Measurements from ENCODE around the gene ACOT9. TPM values are rescaled to one million over a fixed set of nuclear protein-coding genes. Genes with fewer than 3 reads are reported as not detected.
"Not testable (repeated sequence)": the region's sequence is repeated elsewhere in the genome, so short reads cannot be mapped to it uniquely, and the experiment has no call there.

Gene ACOT9
- total RNA-seq, 1 donor from 2014 or later, result 66.4 TPM

DNA sequence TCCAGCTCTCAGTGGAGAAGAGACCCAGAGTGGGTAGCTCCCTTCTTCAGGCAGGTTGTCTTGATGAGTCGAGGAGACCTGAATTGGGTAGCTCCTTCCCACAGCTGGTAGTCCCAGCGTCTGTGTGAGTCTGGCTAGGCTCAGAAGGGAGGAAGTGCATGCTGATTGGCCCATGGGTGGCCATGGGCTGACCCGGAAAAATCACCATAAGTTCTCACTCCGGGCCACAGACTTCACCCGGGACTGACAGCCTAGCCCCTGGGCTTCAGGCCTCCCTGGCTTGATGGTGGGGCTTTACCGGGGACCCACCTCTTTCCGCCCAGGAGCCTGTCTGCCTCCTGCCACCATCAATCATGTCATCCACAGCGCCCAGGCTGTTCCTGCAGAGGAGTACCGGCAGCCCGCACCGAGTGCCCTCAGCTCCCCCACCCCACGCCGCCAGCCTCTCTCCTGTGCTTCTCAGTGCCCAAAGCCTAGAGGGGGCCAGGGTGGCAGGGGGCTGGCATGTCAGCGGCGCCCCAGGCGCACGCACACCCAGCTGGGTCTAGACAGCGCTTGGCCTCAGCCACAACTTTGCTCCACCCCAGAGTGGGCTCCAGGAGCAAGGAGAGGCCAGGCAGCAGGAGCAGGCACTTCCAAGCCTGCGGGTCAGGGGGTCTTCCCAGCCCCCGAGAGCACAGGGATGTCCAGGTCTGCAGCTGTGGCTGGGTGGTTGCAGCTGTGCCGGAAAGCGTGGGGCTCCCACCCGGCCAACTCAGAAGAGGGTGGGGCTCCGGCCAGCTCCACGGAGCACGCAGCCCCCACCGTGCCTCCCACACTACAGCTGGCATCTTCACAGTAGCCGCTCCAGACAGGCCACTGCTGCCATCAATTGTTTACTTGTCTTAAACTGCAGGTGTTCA, 23.8 kb upstream of the ACOT9 start:
- DNase-seq (ENCODE audit: low read depth in 2 of 2), result no peak

DNA sequence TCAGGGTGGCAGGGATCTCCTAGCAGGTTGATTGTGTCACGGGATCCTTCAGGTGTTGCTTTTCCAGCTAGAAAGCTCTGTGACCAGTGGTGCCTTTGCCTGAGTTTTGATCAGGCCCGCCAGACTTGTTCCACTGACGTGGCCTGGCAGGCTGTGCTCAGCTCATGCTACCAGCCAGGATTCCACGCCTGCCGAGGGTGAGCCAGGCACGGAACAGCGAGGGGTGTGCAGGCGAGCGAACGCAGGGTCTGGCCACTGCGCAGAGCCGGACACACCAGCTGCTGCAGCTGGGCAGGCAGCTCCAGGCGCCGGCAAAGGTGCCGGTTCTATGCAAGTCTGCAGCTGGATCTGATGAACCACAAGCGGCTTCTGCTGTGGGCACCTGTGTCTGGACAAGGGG, 22.8 kb upstream of the ACOT9 start:
- DNase-seq (ENCODE audit: low read depth in 2 of 2), result no peak

DNA sequence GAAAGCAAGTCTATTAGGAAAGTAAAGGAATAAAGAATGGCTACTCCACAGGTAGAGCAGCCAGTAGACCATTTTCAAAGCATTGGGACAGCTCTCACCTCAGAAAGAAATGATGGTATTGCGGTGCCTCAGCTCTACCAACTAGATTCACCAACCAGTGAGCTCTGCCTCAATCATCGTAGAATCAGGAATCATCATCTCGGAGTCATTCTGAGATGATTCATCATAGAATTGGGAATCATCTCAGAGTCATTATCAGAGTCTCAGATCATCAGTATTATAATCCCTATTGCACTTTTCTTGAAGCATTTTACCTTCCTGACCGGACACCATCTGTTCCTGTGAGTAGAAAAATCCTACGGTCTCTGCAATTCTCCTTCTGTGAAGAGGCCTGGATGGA, 22.4 kb upstream of the ACOT9 start:
- DNase-seq (ENCODE audit: low read depth in 2 of 2), result no peak

DNA sequence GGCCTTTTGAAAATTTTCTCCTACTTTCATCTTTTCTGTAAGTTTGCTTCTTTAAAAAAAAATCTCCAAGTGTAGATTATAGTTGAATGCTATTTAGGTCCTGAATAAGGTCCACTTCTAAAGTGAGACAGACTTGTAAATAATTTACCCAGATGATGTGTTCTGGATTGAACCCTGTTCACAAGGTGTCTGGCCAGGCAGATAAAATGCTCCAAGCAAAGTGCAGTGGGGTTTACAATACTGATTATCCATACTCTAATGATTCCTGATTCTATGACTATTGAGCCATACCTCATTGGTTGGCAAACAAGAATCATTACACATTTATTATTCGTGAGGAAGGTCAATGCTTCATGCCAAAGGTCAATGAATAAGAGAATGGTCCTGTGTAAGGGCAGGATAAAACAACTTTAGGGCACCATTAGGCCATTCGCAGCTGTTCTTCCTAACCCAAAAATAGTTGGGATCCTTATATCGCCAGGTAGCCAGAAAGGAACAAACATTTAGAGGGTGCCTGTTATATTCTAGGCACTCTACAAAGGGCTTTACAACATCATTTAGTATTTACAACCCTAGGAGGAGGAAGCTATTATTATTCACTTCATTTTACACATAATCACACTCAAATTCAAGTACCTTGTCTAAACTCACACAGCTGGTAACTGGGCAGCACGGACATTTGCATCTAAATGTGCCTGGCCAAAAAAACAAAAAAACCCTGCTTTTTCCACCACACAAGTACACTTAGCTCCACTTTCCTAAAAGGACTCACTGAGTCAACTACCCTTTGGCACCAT, 21.3 kb upstream of the ACOT9 start:
- DNase-seq (ENCODE audit: low read depth in 2 of 2), result no peak

DNA sequence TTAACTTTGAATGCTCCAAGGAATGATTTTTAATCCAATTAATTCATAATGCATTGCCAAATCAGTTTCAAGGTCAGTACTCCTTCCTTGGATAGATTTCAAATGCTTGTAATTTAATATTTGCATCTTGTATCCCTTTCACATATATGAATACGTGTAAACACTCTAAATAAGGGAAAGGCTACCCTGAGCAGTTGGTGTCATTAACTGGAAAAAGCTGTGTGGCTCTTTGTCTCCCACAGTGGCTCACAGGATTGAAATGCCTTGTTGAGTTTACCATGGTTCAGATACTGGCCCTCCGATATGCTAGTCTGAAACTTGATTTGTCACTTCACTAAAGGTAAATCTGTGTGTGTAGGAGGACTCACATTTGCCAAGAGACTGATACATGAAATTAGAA, 16.7 kb upstream of the ACOT9 start:
- DNase-seq (ENCODE audit: low read depth in 2 of 2), result no peak

DNA sequence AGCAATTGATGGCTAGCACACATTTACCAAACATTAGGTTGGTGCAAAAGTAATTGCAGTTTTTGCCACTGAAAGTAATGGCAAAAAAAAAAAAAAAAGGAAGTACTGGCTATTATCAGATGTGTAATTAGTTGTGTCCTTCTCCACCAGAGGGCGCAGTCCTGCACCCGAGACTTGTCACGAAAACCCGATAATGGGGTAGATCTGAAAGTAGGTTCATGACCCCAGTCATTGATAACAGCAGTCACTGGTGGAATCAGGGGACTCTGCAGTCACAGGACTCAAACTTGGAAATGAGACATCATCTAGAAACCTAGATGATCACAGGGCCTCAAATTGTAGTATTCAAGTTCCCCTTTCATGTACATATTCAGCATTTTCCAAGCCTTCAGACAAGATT, 13.1 kb upstream of the ACOT9 start:
- peak in 1 of 2 donors; percentile 64 for DNase-seq (ENCODE audit: low read depth in 2 of 2)

DNA sequence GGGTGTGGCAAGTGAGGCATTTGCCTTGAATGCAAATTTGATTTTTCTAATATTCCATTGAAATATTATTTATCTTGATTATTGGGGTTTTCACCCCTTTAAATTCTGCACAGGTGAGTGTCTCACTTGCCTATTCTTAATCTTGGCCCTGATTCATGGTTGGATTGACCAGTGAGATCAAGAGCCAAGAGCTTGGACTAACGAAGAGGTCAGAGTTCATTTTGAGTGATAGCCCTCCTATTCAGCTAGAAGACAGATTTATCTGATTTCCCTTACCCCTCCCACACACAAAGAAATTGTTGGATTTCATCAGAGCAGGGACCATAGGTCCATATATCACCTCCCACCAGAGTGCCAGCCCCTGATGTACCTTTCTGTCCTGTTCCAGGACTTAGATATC, 11.6 kb upstream of the ACOT9 start:
- DNase-seq (ENCODE audit: low read depth in 2 of 2), result no peak

DNA sequence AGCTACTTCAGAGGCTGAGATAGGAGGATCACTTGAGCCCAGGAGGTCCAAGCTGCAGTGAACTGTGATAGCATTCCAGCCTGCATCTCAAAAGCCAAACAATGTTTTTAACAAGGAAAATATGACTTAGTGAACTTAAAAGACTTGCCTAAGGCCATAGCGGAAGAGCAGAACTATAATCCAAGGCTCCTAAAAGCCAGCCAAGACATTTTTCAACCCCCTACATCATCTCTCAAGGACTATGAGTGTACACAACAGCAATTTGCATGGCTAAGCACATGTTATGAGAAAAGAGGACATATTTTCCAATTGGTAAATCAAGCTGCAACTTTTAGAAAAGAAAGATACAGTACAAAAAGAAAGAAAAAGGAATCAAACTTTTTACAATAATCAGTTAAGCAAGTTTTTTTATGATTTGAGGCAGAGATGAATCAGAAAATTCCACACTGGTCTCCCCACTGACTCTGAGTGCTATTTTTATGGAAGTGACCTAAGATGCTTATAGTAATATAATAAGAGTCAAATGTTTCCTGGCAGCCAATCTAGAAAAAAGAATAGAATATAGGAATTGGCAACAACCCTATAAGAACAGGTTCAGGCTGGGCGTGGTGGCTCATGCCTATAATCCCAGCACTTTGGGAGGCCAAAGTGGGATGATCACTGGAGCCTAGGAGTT, 9.8 kb upstream of the ACOT9 start:
- peak in 1 of 2 donors; percentile 61 for DNase-seq (ENCODE audit: low read depth in 2 of 2)

DNA sequence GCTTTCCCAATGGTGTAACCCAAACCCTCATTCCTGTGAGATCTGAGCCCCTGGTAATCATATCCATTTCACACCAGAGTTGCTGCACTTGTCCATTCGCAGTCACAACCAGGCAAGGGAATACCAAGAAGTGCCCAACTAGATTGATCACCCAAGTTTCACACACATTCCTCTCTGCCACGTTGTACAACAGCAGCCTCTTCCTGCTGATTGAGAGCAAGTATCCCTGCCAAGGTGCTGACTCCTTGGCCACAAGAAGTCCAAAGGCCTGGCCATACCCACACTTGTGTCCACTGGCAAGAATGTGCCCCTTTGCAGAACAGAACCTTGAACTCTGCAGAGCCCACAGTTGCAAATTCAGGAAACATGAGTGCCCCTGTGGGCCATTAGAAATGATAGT, 6.5 kb upstream of the ACOT9 start:
- no peak for DNase-seq (ENCODE audit: low read depth in 2 of 2)

DNA sequence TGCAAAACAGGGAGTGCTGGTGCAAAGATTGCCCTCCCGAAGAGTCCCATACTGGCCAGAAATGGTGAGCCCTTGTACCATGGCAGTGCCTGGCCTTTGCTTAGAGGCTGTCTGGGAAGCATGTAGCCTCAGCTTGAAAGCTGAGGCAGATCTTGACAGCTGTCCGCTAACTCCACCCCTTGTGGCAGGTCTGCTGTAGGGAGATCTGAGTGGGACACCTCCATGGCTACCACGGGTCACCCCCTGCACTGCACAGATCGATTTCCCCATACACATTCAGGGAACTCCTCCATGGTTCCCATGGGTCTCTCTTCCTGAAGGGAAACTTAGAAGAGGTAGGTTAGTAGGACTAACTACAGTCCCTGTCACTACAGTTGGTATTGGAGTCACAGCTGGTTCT, 6.1 kb upstream of the ACOT9 start:
- no peak for DNase-seq (ENCODE audit: low read depth in 2 of 2)

DNA sequence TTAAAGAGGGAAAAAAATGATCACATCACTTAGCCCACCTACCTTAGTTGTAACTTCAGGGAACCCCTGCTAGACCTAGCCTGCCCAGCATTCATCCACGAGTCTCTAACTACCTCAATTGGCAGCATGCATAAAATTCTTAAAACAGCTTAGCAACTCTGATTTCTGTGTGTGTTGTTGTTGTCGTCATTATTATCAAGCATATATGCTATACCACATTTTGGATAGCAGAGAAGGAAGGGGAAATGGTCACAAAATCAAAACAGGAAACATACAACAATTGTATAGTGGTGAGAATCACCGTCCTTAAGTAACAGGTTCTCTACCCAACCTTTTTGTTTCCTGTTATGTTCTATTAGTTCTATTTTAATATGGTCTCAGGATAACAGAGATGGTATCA, 2.7 kb upstream of the ACOT9 start:
- peak; percentile 81 to 86 for DNase-seq (ENCODE audit: low read depth in 2 of 2)

DNA sequence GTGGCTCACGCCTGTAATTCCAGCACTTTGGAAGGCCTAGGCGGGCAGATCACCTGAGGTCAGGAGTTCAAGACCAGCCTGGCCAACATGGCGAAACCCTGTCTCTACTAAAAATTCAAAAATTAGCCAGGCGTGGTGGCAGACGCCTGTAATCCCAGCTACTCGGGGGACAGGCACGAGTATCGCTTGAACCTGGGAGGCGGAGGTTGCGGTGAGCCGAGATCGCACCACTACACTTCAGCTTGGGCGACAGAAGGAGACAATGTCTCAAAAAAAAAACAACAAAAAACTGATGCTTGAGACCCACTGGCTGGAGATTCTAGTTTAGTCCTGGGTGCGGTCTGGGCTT, 521 bp upstream of the ACOT9 start:
- not testable (repeated sequence) for DNase-seq (ENCODE audit: low read depth in 2 of 2)

DNA sequence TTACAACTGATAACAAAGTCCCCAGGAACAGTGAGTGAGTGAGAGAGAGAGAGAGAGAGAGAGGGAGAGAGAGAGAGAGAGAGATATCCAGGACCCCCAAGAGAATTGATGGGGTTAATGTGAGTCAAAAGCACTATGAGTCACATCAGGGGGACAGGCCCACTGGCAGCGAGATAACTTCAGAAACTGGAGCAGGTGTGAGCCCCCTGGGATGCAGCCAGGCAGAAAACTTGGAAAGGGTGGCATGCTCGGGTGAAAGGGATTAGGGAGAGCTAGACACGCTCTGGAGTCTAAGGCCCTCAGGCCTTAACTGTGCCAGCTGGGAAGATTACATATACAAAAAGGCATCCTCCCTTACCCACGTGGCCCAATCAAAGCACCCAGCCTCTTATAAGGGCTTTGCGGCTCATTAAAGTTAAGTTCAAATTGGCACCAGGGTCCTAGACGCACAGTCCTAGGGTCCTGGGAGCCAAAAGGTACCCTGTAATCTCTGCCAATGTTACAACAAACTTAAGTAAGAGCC, 841 bp downstream of the ACOT9 start:
- DNase-seq (ENCODE audit: low read depth in 2 of 2), result peak in 1 of 2 donors; percentile 62

DNA sequence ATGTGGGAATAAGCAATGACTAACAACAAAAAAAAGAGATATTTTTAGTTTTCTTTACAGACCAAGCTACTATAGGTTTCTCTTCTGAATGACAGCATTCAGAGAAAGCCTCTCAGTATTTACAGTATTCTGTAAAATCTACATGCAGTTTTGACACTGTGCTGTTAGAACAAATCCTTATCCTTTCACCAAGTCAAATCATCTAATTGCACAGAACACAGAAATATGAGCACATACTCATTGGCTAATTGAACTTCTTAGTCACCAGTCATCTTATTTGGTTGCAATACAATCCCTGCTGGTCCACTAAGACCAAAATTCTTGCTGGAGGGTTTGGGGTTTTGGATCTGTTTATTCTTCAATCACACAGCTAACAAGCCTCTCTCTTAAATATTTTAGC, 5.7 kb downstream of the ACOT9 start:
- no peak for DNase-seq (ENCODE audit: low read depth in 2 of 2)

DNA sequence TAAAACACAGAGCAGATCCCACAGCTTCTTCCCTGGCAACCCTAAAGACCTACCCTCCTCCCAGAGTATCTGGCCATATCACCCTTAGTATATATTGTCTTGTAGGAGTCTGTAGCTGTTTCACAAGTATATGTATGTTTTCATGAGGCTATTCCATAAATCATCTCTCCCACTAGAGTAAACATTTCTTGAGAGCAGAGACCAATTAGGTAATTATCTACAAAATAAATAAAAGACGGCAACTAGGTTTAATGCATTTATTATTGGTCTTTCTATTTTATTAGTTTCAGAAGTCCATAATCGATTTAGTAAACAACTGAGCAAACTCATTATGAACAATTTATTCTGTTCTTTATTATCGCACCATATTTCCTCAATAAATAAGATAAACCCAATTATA, 7.0 kb downstream of the ACOT9 start:
- no peak for DNase-seq (ENCODE audit: low read depth in 2 of 2)

DNA sequence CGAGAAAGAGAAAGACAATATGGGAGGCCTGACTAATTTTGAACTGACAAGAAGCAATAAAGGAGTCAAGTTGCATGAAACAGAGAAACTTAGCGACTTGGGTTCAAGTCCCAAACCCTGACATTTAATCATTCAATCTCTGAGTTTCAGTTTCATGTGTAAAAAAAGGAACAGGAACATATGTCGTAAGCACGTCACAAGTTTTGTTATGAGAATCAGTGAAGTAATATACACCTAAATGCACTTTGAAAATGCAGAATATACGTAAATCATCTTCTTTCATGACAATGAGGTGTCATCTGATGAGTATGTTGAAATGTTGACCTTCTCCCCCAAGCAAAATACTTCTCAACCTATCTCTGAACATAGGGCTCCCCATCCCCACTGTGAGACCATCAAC, 10.4 kb downstream of the ACOT9 start:
- DNase-seq (ENCODE audit: low read depth in 2 of 2), result no peak

DNA sequence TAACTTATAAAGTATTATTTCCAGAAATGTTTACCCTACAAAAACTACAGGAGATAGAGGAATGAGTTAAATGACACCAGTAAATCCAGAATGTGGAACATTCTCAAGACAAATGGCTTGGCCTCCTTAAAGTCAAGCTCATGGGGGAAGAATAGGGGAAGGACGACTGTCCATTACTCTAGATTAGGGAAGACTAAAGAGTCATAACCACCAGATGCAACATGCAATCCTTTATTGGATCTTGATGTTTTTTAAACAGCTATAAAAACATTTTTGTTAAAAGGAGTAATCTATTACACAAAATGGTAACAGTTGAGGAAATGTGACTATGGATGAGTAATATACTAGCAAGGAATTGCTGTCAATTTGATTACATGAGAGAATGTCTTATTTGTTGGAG, 11.1 kb downstream of the ACOT9 start:
- DNase-seq (ENCODE audit: low read depth in 2 of 2), result no peak

DNA sequence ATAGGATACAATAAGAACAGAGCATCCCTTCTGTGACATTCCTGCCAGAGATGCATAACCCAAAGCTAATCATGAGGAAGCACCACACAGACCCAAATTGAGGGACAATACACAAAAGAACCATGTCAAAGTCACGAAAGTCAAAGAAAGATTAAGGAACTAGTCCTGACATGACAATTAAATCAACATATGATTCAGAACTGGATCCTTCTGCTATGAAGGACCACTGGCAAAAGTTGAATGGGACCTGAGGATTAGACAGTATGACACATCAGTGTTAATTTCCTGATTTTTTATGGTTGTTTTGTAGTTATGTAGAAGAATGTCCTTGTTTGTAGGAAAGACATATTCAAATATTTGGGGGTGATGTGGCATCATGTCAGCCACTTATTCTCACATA, 13.9 kb downstream of the ACOT9 start:
- DNase-seq (ENCODE audit: low read depth in 2 of 2), result peak in 1 of 2 donors; percentile 37

DNA sequence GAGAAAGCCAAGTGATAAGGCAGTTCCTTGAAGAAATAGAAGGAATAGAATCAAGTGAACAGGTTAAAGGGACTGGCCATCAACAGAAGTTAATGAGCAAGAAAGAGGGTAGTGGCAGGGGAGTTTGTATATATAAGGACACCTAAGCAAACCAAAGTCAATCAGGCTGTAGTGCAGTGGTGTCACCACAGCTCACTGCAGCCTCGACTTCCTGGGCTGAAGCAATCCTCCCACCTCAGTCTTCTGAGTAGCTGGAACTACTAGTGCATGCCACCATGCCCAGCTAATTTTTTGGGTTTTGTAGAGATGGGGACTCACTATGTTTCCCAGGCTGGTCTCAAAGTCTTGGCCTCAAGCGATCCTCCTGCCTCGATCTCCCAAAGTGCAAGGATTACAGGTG, 15.9 kb downstream of the ACOT9 start:
- DNase-seq (ENCODE audit: low read depth in 2 of 2), result no peak

DNA sequence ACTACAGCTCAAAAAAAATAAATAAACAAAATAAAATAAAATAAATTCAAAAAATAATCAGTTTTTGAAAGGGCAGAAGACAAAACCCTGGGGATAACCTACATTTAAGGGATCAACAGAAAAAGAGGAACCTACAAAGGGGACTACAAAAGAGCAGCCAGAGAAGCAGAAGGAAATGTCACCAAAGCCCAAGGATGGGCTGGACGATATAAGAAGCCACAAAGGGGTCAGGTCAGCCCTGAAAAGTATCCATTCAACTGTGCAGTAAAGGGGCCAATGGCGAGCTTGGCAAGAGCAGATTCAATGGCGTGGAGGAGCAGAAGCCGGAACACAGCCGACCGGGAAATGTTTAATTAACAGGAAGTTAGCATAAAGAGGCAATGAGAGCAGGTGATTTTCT, 16.9 kb downstream of the ACOT9 start:
- no peak for DNase-seq (ENCODE audit: low read depth in 2 of 2)

DNA sequence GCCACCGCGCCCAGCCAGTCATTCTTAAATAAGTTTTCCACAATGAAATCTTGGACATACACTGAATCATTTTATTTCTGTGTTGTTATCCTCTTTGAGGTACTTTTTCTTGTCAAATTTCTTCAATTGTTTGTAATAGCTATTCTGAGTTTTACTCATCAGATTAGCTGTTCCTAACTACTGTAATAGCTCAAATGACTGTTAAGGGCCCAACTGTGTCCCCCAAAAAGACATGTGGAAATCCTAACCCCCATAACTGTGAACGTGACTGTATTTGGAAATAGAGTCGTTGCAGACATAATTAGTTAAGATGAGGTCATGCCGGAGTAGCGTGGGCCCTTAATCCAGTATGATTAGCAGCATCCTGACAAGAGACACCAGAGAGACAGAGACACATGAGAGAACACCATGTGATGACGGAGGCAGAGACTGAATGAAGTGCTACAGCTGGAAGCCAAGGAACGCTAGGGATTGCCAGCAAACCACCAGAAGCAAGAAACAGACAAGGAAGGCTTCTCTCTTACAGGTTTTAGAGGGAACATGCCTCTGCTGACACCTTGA, 22.9 kb downstream of the ACOT9 start:
- no peak for DNase-seq (ENCODE audit: low read depth in 2 of 2)

DNA sequence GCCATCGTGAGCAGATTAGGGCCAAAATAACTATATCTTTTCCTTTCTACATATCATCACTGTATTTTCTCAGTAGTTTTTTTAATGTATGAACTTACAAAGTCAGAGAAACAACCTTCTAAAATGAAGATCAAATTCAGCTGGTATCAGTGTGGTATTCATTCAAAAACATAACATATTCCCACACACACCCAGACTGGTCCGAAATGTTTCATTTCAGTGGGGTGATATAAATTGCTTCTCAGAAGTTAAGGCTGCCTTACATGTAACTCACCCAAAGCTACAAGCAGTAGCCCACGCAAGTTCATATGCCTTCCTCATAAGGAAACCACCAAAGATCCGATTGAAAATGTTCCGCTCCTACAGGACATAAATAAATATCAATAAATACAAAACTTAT, 37.8 kb downstream of the ACOT9 start:
- DNase-seq (ENCODE audit: low read depth in 2 of 2), result no peak
